ENCODE data around the gene TFEB.

TFEB gene

GRCh38 chr6:41685641-41686380, 49.6 kb downstream of the TFEB start:
- TF ChIP-seq CTCF (IDR thresholded peaks at IDR 0.05; ENCODE audit: control extremely low read depth, extremely low read depth, low read depth, missing control alignments) = no peak
- DNase-seq (ENCODE audit: extremely low spot score) = no peak
- CTCF ChIA-PET = interaction anchor here (0.7 to 4.6 kb wide), 16 partner anchors 8 to 379 kb away, joined by 3 to 58 read pairs (median 6); no protein-coding TSS in a partner anchor
- POLR2A ChIA-PET = no interaction called here

GRCh38 chr6:41684311-41685180, 50.9 kb downstream of the TFEB start:
- ChIA-PET CTCF (interaction anchor here (0.6 to 4.6 kb wide), 36 partner anchors 10 to 656 kb away, joined by 3 to 58 read pairs (median 5); no protein-coding TSS in a partner anchor), POLR2A (interaction anchor here (1.5 kb wide), 1 partner anchor 32 kb away, joined by 4 read pairs; no protein-coding TSS in a partner anchor)
- no peak for TF ChIP-seq CTCF (IDR thresholded peaks at IDR 0.05; ENCODE audit: control extremely low read depth, extremely low read depth, low read depth, missing control alignments)
- no peak for DNase-seq (ENCODE audit: extremely low spot score)

- TF ChIP-seq CTCF (IDR thresholded peaks at IDR 0.05; ENCODE audit: control extremely low read depth, extremely low read depth, low read depth, missing control alignments) = peak; percentile 89
- ChIA-PET CTCF (interaction anchor here (0.6 to 4.6 kb wide), 47 partner anchors 9 to 655 kb away, joined by 3 to 58 read pairs (median 4); partner anchors contain the start of gene TFEB), POLR2A (interaction anchor here (0.5 to 1.5 kb wide), 2 partner anchors 33 to 78 kb away, joined by 3 to 4 read pairs; no protein-coding TSS in a partner anchor)
- peak; percentile 89 for DNase-seq (ENCODE audit: extremely low spot score)
These were observed 51.7 kb downstream of the TFEB start for GRCh38 chr6:41683523-41684310.

GRCh38 chr6:41683273-41683522, 52.2 kb downstream of the TFEB start:
- CTCF ChIA-PET = interaction anchor here (0.7 to 4.6 kb wide), 39 partner anchors 8 to 637 kb away, joined by 3 to 58 read pairs (median 4); partner anchors contain the start of gene TFEB
- no peak for DNase-seq (ENCODE audit: extremely low spot score)
- TF ChIP-seq CTCF (IDR thresholded peaks at IDR 0.05; ENCODE audit: control extremely low read depth, extremely low read depth, low read depth, missing control alignments) = no peak
- POLR2A ChIA-PET = interaction anchor here (0.5 kb wide), 1 partner anchor 77 kb away, joined by 3 read pairs; no protein-coding TSS in a partner anchor

GRCh38 chr6:41682497-41683272, 52.7 kb downstream of the TFEB start:
- no peak for TF ChIP-seq CTCF (IDR thresholded peaks at IDR 0.05; ENCODE audit: control extremely low read depth, extremely low read depth, low read depth, missing control alignments)
- DNase-seq (ENCODE audit: extremely low spot score) = no peak
- POLR2A ChIA-PET = no interaction called here
- CTCF ChIA-PET = interaction anchor here (0.7 to 4.6 kb wide), 49 partner anchors 8 to 636 kb away, joined by 3 to 58 read pairs (median 5); partner anchors contain the start of genes TFEB and TOMM6
